GM21526 (cell line): Measurements from ENCODE around the gene HACL1.

ENCODE experiments used
- ATAC-seq: cut with Tn5 transposase; IDR thresholded peaks from one replicate; pipeline ENCODE4 v1.9.1; 2021; ENCODE audit warnings: moderate library complexity; ENCODE audit not compliant: unreplicated experiment, low FRiP score

HACL1 gene

GRCh38 chr3:15585111-15585845, 16.1 kb downstream of the HACL1 start:
- ATAC-seq: no peak

DNA sequence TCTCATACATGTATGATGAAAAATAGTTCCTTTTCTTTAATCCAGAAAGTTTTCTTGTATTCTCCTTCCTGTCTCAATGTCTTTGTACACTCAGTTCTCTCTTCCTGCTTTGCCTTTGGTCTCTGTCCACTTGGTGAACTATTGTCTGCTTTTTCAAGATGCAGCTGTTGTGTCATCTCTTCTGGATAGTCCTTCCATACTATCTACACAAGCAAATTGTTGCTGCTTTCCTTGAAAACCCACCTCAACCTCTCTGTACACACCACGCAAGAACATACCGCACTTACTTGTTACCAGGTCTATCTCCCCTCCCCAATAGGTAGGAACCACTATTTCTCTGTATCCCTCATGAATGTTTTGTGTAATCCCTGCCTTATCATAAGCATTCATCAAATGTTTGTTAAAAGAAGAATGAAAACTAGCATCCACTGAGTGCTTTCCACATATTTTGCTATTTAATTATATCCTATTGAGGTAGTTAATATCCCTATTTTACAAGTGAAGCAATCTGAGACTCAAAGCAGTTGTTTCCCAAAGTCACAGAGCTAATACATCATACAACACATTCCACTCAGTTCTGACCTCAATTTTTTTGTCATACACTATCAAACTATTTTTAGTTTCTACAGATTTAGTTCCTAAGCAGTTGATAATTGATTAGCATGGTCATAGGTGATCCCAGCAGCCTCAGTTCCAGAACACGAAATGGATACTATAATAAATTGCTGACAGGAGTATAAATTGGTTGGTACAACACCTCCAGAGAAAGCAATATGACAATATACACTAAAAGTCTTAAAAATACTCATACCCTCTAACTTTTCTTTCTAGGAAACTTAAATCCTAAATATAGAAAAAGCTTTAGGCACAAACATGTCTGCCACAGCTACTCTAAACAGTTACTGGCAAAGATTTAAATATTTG, 19.6 kb downstream of the HACL1 start:
- no peak for ATAC-seq

DNA sequence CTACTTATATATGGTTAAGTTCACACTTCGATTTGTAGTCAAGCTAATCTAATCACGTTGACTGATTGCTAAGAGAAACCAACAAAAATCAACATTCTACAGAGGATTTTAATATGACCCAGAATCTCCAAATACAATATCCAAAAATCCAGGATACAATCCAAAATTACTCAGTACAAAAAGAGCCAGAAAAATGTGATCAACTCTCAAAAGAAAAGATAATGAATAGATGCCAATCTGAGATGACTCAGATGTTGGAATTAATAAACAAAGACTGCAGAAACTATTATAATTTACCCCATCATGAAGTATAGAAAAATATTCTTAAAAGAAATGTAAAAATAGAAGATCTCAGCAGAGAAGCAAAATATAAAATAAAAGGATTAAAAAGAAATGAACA, 22.3 kb downstream of the HACL1 start:
- ATAC-seq: no peak

- no peak for ATAC-seq
Observed at GRCh38 chr3:15578289-15578867, 23.0 kb downstream of the HACL1 start.

- no peak for ATAC-seq
Observed at GRCh38 chr3:15576475-15576874, 24.9 kb downstream of the HACL1 start.

DNA sequence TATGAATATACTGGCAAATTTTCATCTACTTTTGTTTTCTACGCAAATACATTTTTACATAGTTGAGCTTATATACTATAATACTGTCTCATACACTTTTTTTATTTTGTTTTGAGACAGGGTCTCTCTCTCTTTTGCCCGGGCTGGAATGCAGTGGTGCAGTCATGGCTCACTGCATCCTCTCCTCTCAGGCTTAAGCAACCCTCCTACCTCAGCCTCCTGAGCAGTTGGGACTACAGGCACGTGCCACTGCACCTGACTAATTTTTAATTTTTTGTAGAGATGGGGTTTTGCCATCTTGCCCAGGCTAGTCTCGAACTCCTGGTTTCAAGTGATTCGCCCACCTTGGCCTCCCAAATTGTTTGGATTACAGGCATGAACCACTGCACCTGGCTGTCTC, 25.9 kb downstream of the HACL1 start:
- no peak for ATAC-seq

DNA sequence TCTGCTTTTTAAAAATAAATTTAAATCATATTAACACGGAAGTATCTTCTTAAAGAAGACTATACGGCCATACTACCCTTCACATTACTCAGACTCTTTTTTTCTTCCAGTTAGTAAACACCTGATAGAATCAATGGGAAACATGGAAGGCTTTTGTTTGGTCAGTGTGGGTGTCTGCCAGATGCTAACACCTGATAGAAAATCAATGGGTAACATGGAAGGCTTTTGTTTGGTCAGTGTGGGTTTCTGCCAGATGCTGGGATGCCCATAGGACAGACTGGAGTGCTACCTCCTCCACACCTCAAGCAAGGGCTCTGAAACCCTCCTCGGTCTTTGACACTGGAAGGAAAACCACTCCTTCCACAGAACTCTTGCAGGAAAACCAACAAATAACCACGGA, 29.2 kb downstream of the HACL1 start:
- ATAC-seq: no peak

GRCh38 chr3:15563190-15563589, 38.2 kb downstream of the HACL1 start:
- no peak for ATAC-seq

DNA sequence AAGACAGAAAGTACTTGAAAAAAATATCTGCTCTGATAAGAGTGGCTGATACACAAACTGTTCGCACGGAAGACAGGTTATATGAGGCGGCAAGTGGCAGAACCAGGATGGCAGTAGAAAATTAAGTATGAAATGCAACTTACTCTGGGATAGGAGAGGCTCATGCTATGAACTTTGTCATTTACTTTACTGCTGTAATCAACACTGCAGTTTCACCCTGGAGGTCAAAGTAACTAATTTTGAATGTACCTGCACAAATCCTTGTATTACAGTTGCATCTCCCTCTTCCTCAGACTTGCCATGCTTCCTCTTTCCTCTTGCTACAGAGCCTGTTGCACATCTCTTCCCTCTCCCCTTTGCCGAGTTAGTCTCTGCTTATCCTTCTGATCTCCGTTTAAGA, 38.8 kb downstream of the HACL1 start:
- ATAC-seq: no peak

- no peak for ATAC-seq
Observed at GRCh38 chr3:15558581-15558980, 42.8 kb downstream of the HACL1 start.

DNA sequence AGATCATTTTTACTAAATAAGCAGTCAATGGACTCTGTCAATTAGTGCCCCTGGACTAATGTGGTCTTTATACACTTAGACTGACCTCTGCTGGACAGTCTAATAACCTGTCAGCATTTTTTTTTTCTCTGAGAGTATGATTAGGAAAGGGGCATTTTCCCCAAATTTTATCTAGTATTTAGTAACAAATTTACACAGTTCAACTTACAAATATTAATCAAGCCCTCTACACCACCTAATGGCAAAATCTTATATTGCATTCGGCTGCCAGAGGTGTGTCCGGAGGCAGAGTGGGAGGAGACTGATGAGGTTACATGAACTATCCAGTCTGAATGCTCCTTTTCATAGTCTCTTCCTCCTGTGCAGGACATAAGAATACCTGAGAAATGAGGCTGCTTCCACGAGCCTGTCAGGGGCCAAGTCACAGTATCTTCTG, 43.8 kb downstream of the HACL1 start:
- ATAC-seq: peak; percentile 64

- ATAC-seq: peak; percentile 84
Observed at GRCh38 chr3:15556512-15556911, 44.9 kb downstream of the HACL1 start.

DNA sequence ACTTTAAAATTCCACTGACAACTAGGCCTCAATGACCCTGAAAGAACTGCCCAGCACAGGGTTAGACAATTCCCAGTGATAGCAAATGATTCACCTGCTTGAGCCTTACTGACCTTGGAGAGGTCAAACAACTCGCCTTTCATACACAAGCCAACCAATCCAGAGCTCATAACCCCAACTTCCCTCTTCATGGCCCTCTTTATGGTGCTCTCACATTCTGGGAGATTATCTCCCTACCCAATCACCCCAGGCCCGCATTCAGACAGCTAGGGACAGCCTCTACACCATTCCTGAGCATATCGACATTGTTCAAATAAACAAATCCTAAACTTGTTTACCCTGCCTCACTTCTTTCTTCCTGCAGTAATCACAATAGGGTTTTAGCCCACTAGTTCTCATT, 47.6 kb downstream of the HACL1 start:
- ATAC-seq: no peak

DNA sequence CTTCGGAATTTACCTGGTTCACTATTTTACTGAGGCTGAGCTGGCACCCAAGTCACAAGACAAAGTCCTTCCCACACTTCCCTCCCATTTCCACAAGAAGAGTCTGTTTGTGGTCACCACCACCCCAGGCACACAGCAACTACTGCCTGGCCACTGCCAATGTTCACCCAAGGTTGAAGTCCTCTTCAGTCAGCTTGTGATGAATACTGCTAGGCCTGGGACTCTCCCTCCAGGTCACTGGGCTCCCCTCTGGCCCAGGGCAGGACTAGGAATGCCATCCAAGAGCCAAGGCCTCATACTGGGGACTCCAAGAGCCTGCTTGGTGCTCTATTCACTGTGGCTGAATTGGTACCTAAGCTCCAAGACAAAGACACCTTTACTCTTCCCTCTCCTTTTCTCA, 49.5 kb downstream of the HACL1 start:
- ATAC-seq: no peak

GRCh38 chr3:15549846-15550245, 51.5 kb downstream of the HACL1 start:
- no peak for ATAC-seq

- no peak for ATAC-seq
Observed at GRCh38 chr3:15542614-15543013, 58.8 kb downstream of the HACL1 start.

GRCh38 chr3:15541371-15541770, 60.0 kb downstream of the HACL1 start:
- no peak for ATAC-seq

DNA sequence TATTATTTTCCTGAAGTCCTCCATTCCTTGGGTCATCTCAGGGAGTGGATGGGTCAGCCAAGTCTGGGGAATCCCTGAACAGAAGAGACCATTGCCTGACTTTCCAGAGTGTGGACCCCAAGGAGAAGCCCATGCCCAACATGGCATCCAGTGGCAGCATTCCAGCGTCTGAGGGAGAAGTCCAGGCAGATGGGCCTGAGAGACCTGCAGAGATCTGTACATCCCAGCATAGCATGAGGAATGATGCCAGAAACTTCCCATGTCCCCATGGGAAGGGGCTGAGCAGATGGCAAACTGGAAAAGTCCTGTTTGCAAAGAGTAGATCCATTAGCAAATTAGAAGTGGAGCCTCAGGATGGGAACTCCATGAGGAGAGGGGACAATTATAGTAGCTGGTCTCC, 62.3 kb downstream of the HACL1 start:
- no peak for ATAC-seq

- ATAC-seq: no peak
Observed at GRCh38 chr3:15538345-15538744, 63.0 kb downstream of the HACL1 start.

DNA sequence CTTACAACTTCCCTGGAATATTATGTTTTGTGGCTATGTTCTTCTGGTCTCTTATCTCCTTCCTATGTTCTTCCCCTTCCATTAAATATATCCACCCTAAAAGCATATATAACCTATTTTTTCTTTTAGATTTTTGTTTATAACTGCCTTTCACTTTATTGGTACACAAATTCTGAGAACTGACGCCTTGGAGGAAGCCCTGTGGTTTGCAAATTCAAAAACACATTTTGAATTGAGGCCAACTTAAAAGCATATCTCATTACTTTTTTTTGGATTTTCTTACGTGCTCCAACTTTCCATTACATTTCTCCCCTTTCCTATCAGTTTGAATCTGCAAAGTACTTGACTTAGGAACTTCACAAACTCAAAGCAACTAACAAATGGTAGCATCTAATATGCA, 64.5 kb downstream of the HACL1 start:
- ATAC-seq: no peak

DNA sequence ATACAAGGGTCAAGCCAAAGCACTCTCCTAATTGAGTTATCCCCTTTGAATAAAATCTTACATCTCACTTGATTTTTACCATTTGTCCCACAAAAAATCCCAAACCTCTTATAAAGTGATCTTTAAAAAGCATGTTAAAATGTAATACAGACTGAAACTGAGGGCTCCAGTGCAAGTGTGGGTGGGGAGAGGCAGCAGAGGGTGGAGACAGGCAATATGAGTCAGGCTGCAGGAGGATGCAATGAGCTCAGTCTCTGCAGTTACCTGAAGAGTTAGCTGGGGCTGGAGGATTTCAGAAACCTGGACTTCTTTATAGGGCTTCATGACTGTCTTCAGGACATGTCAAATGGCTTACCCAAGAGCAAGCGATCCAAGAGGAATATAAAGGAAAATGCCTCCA, 65.6 kb downstream of the HACL1 start:
- no peak for ATAC-seq
